Measurements from ENCODE around the gene TNFSF10. TPM values are rescaled to one million over a fixed set of nuclear protein-coding genes. Genes with fewer than 3 reads are reported as not detected.

The TNFSF10 gene
- total RNA-seq, 1 donor = 1.1 TPM

DNA sequence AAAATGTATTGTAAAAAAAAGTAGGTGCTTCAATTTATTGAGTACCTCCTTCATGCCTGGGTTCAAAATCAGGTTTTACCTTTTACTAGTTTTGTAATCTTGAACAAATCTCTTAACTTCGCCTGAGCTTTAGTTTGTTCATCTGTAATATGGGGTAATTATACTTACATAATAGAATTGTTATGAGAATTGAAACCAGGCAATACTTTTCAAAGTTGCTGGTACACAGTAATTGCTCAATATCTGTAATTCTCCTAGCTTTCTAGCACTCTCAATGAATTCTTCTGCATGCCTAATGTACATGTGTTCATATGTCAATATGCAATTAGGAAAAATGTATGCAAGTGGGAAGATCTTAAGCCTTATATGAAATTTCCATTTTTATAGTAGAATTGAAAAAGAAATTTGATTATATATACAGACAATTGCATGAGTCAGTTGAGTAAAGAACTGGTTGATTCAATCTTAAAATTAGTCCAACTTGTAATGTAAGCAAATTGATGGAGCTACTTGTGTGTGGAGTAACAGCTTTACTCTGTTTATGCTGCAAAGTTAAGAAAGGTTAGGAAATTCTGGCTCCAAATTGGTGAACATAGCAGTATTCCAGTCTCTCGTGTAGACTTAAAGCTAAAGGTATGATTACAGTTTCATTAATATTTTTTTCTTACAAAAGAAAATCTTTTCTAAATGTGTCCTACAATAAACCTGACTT lies 4.1 kb downstream of the TNFSF10 start:
- TF ChIP-seq, protein P1, sequence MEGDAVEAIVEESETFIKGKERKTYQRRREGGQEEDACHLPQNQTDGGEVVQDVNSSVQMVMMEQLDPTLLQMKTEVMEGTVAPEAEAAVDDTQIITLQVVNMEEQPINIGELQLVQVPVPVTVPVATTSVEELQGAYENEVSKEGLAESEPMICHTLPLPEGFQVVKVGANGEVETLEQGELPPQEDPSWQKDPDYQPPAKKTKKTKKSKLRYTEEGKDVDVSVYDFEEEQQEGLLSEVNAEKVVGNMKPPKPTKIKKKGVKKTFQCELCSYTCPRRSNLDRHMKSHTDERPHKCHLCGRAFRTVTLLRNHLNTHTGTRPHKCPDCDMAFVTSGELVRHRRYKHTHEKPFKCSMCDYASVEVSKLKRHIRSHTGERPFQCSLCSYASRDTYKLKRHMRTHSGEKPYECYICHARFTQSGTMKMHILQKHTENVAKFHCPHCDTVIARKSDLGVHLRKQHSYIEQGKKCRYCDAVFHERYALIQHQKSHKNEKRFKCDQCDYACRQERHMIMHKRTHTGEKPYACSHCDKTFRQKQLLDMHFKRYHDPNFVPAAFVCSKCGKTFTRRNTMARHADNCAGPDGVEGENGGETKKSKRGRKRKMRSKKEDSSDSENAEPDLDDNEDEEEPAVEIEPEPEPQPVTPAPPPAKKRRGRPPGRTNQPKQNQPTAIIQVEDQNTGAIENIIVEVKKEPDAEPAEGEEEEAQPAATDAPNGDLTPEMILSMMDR (IDR thresholded peaks at IDR 0.05; ENCODE audit: insufficient read depth, low read length) = no peak
- H3K4me3 ChIP-seq (ENCODE audit: low read depth, low read length) = no peak overlapping the region
- no peak for DNase-seq (ENCODE audit: low read depth)

DNA sequence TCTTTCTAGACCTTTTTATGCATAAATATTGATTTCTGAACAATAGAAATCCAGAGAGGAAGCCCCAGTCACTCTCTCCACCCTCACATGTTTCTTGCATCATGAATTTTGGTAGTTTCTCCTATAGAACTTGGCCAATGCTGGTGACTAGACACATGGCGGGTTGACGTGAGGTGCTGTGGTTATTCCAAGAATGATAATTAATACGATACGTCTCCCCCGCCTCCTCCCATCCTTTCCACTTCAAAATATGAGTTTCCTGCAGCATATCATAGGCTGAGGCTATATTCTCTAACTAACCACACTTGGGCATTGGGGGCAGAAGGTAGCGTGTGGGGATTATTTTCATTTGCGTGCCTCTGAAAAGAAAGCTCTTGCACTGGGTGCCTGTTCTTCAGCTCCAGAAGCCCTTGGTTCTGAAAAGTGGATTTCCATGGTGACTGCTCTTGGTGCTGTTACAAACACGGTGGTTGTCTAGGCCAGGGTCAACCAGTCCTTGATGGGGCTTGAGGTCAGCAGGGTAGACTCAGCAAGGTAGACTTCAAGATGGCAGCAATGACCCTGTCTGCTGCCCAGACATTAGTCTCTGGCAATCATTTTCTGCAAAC lies 5.3 kb downstream of the TNFSF10 start:
- TF ChIP-seq, protein P1 (IDR thresholded peaks at IDR 0.05; ENCODE audit: insufficient read depth, low read length) = no peak
- DNase-seq (ENCODE audit: low read depth) = no peak
- H3K4me3 ChIP-seq (ENCODE audit: low read depth, low read length) = no peak overlapping the region

DNA sequence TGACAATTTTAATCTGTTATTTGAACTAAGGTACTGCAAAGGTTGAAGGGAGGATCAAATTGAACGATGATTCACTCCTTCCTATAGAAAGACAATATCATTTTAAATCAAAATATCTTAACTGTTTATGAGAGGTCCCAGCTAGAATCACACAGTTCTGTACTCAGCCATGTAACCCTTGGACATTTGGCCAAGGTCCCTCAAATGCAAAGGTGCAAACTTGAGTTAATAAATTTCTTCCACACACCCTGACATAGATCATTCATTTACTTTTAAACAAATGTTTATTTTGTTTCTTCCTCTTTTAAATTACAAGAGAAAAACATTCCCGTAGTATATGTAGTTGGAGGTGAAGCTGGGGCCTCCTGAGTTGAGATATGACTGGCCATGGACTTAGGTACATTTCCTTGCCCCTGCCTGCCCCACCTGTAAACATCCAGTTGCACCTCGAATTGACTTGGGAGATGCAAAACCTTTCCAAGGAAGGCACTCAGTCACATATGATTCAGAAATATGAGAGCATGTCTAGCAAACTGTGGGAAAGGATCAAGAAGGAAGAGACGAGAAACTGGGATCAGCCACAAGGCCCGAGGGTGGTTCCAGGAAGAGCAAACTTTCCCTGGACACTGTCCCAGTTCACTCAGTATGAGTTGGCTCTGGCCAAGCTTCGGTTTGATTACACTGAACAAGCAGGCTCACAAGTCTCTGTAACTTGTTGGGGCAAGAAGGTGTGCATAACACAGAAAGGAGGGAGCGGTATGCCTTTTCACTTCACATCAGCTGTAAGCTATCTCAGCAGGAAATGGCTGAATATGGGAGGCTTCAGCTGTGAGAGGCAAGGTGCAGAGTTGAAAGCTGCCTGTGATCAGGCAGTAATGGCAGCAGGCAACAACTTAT lies 6.7 kb downstream of the TNFSF10 start:
- peak; percentile 90 for DNase-seq (ENCODE audit: low read depth)
- TF ChIP-seq, protein P1 (IDR thresholded peaks at IDR 0.05; ENCODE audit: insufficient read depth, low read length) = no peak
- H3K4me3 ChIP-seq (ENCODE audit: low read depth, low read length) = no peak overlapping the region

DNA sequence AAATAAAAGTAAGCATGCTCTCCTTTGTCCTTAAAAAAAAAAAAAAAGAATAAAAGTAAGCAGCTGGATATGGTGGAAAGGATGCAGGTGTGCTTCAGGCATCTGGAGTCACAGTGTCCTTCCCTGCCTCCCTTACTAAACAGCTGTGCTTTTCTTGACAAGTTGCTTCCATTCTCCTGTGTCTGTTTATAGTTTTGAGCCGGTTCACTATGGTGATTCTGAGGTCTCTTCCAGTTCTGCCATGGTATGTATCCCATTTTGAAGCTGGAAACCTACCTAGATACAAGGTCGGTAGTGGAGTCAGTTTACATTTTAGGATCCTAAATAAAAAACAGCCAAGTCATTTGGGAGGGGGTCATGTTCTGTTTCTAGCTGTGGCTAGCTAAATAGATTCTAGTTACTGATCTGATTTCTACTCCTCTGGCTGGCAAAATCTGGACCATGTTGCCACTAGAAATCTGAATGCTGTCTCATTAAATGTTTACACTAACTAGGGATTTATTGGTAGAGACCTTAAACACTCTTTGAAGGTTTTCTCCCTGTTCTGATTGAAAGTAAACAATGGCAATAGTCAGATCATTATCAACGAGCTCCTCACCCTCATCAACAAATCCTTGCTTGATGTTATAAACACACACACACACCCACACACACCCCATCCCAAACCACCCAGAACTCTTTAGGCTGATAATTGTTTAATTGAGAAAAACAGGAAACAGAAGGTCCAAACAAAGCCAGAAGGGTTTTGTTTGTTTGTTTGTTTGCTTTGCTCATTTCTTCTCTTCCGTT lies 7.9 kb downstream of the TNFSF10 start:
- TF ChIP-seq, protein P1 (IDR thresholded peaks at IDR 0.05; ENCODE audit: insufficient read depth, low read length) = no peak
- DNase-seq (ENCODE audit: low read depth) = no peak
- no peak overlapping the region for H3K4me3 ChIP-seq (ENCODE audit: low read depth, low read length)

DNA sequence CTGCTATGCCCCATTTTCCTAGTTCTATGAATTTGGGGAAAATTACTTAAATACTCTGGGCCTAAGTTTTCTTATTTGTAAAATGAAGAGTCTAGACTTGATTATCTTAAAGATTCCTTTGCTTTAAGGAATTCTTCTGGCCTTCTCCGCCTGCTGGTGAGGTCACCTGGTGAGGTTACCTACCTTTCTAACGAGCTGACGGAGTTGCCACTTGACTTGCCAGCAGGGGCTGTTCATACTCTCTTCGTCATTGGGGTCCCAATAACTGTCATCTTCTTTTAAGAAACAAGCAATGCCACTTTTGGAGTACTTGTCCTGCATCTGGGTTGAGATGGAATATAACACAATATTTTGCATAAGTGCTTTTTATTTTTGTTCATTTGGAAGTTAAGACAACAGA lies 8.6 kb downstream of the TNFSF10 start:
- DNase-seq (ENCODE audit: low read depth) = no peak
- H3K4me3 ChIP-seq (ENCODE audit: low read depth, low read length) = no peak overlapping the region
- TF ChIP-seq, protein P1 (IDR thresholded peaks at IDR 0.05; ENCODE audit: insufficient read depth, low read length) = no peak

DNA sequence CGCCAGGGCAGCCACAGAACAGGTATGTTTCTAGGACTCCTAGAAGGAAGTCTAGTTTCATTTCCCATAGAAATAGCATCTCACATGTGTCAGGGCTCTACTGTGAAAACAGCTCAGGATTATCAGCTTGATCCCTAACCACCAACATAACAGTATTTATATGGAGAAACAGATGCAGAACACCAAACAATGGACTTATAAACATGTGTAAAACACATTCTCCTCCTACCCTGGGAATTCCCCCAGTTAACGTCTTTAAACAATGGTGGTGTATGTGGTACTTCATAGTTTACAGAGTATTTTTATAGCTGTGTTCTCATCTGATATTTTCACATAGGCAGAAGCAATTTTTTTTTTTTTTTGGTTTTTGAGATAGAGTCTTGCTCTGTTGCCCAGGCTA lies 9.7 kb downstream of the TNFSF10 start:
- no peak overlapping the region for H3K4me3 ChIP-seq (ENCODE audit: low read depth, low read length)
- TF ChIP-seq, protein P1 (IDR thresholded peaks at IDR 0.05; ENCODE audit: insufficient read depth, low read length) = no peak
- DNase-seq (ENCODE audit: low read depth) = peak; percentile 50

Data from fibroblast of the aortic adventitia (primary cell).